ENCODE data around the gene PGAP6.
"Not testable (repeated sequence)": the region's sequence is repeated elsewhere in the genome, so short reads cannot be mapped to it uniquely, and the experiment has no call there.

The PGAP6 gene, protein sequence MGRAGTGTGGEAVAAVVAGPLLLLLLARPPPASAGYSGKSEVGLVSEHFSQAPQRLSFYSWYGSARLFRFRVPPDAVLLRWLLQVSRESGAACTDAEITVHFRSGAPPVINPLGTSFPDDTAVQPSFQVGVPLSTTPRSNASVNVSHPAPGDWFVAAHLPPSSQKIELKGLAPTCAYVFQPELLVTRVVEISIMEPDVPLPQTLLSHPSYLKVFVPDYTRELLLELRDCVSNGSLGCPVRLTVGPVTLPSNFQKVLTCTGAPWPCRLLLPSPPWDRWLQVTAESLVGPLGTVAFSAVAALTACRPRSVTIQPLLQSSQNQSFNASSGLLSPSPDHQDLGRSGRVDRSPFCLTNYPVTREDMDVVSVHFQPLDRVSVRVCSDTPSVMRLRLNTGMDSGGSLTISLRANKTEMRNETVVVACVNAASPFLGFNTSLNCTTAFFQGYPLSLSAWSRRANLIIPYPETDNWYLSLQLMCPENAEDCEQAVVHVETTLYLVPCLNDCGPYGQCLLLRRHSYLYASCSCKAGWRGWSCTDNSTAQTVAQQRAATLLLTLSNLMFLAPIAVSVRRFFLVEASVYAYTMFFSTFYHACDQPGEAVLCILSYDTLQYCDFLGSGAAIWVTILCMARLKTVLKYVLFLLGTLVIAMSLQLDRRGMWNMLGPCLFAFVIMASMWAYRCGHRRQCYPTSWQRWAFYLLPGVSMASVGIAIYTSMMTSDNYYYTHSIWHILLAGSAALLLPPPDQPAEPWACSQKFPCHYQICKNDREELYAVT

DNA sequence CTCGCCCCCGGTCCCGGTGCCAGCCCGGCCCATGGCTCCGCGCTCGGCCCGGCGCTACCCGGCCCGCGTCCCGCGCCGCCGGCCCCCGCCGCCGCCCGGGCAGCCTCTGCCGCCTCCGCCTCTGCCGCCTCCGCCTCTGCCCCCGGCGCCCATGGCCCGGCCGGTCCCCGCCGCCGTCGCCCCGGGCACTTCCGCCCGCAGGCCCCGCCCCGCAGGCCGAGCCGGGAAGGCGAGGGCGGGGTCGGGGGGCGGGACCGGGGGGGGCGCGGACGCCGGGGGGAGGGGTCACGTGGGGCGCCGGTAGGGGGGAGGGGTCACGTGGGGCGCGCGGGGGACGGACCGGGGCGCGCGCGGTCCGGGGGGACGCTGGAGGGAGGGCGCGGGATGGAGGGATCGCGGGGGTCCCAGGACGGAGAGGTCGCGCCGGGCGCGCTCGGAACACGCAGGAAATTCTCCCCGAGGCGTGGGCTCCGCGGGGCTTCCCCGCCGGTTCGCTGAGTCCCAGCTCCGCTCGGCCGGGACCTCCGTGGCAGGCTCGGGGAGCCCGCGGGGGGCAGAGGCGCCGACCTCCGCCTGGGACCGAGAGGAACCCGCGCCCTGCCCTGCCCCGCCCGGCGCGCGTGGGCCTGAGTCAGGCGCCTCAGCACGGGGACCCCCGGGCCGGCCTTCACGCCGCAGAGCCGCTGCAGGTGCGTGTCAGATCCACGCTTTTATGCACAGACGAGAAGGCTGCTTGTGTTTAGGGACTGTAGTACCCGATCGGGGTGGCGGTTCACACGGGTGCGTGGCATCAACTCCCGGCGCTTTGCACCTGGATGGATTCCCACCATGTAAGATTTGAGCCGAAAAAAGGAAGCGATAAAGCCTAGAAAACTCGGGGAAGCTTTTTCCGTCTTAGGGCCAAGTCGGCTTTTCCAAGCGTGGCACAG is at the start of gene PGAP6:
TSS of gene PGAP6 (minus strand) at position 190 of the 929 bp plus-strand sequence. CDS start at position 33, 157 bp downstream.
- peak; percentile 65 for DNase-seq

GRCh38 chr16:430904-431303 is 49.1 kb upstream of the PGAP6 start:
- no peak for DNase-seq

DNA sequence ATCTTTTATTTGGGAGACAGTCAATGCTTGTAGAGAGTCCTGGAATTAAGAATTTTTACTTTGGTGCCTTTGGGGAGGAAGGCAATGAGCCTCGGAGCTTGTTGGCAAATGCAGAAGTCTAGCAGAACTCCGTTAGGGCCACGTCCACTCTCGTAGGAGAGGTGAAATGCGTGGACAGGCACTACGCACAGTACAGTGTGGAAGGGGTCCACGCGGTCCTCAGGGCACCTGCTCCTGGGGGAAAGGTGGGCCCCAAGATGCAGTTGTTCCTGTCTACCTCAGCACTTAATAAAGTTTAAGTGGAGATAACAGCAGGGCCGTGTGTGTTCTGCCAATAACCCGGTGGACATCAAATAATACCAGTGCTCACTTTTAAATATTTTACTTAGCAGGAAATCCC is 45.5 kb upstream of the PGAP6 start:
- DNase-seq = no peak

GRCh38 chr16:426906-427249 is 45.1 kb upstream of the PGAP6 start:
- DNase-seq = no peak

DNA sequence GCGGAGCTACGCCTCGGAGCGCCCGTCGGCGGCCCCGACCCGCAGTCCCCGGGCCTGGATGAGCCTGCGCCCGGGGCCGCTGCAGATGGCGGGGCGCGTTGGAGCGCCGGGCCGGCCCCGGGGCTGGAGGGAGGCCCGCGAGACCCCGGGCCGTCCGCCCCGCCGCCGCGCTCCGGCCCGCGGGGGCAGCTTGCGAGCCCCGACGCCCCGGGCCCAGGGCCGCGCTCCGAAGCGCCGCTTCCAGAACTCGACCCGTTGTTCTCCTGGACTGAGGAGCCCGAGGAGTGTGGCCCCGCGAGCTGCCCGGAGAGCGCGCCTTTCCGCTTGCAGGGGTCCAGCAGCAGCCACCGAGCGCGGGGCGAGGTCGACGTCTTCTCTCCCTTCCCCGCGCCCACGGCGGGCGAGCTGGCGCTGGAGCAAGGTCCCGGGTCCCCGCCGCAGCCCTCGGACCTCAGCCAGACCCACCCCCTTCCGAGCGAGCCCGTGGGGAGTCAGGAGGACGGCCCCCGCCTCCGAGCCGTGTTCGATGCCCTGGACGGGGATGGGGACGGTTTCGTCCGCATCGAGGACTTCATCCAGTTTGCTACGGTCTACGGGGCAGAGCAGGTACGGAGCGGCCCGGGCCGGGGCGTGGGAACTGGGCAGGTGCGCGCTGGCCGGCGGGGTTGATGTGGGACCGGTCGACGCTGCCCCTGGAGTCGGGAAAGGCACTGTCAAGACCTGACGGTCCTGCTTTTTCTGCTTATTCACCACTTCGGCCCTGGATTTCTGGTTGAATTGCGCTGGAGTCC is 44.5 kb upstream of the PGAP6 start:
- DNase-seq = peak; percentile 54

- DNase-seq = no peak
These were observed 43.9 kb upstream of the PGAP6 start for GRCh38 chr16:425740-426114.

- DNase-seq = peak; percentile 95
These were observed 43.4 kb upstream of the PGAP6 start, which contains the start of gene RAB11FIP3 for GRCh38 chr16:425082-425718. Gene RAB11FIP3 (plus strand): TSS chr16:425649. CDS start chr16:426007, 358 bp downstream.

DNA sequence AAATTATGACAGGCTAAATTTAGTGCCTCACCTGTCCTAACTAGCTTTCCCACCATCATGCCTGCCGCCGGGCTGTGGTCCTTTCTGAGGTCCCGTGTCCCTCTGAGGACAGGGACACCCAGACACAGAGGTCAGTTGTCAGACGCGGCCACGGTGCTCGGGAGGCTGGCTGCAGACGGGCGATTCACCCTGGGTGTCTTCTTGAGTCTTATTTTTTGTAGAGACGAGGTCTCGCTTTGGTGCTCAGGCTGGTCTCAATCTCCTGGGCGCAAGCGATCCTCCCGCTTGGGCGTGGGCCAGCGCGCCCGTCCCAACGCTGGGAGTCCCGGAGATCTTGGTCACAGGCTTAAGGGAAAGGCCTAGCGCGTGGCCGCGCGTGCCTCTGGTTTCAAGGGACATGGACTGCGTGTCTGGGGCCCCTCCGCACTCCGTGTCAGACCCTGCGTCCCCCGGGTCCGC is 42.9 kb upstream of the PGAP6 start:
- no peak for DNase-seq

- peak; percentile 51 for DNase-seq
These were observed 42.4 kb upstream of the PGAP6 start for GRCh38 chr16:424033-424622.

DNA sequence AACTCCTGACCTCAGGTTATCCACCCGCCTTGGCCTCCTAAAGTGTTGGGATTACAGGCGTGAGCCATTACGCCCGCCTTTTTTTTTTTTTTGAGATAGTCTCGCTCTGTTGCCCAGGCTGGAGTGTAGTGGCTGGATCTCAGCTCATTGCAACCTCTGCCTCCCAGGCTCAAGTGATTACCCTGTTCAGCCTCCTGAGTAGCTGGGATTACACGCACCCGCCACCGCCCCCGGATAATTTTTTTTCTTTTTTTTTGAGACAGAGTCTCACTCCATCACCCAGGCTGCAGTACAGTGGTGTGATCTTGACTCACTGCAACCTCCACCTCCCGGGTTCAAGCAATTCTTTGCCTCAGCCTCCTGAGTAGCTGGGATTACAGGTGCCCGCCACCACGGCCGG is 40.4 kb upstream of the PGAP6 start:
- DNase-seq = not testable (repeated sequence)

DNA sequence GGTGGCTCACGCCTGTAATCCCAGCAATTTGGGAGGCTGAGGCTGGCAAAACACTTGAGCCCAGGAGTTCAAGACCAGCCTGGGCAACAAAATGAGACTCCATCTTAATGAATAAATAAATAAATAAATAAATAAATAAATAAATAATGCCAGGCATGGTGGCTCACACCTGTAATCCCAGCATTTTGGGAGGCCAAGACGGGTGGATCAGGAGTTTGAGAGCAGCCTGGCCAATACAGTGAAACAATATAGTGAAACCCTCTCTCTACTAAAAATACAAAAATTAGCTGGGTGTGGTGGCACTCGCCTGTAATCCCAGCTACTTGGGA is 33.4 kb upstream of the PGAP6 start:
- not testable (repeated sequence) for DNase-seq

DNA sequence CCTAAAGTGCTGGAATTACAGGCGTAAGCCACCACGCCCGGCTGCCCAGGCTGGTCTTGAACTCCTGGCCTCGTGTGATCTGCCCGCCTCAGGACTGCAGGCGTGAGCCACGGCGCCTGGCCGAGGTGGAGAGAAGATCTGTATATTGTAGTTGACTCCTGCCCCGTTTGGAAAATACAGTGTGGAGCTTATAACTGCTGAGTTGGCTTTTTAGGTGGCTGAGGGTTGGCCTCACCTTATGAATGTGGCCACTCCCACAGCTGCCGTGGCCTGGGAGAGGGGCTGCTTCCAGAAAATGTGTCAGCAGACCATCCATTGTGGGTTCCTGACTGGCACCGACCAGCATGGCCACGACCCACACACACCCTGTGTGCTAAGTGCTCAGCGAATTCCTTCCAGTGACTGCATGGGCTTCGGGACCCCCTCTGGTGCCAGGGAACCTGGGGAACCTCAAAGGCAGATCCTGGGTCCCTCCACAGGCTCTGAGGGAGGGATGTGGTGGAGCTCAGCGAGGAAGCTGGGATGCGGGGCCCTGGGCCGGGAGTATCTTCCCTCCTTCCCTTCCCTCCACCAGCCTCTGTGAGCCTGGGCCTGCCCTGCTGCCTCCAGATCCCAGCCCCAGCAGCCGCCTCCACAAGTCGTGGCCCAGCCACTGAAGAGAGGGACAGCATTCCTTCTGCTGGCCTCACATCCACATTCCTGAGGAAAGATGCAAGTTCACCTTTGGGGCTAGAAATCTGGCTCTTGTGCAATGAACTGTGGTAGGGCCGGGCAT is 32.8 kb upstream of the PGAP6 start:
- DNase-seq = no peak

- DNase-seq = no peak
These were observed 29.9 kb upstream of the PGAP6 start for GRCh38 chr16:411576-412265.

- DNase-seq = no peak
These were observed 28.9 kb upstream of the PGAP6 start for GRCh38 chr16:410516-411178.

- no peak for DNase-seq
These were observed 25.5 kb upstream of the PGAP6 start for GRCh38 chr16:407253-407652.

DNA sequence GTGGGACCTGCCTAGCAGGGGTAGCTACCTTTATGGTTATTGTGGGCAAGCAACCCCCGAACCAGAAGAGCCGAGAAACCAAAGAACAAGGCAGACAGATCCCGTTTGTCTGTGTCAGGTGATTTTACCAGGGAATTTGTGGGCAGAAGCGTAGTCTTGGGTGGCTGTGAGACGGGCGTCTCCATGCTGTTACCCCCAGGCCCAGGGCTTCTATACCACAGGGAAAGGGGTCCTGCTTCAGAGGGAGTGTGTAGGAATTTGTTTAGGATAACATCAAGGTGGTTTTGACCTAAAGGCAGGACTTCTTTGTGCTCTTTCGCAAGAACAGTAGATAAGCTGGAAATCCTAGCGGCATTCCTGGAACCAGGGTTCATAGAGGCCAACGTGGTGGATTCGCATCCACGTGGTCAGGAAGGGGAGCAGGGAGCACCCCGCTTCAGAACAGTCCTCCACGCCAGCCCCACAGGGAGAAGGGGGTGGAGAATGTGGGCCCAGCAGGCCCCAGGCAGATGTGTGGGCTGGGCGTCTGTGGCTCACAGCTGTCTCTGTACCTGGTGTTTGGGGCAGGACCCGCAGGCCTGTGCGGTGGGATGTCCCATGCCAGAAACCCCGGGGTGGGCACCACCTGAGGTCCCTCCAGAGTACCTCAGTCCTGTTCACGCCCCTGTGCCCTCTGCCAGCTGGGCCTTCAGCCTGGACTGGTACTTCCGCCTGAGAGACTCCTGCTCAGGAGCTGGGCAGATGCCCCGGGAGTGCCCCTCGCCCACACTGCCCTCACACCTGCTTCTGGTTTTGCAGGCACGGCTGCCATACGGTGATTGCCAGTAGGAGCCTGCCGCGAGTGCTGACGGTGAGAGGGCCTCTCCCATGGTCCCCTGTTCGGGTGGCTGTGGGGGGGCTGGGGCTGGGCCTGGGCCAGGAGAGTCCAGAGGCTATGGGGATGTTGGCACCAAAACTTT is 24.0 kb upstream of the PGAP6 start:
- no peak for DNase-seq

- DNase-seq = no peak
These were observed 23.3 kb upstream of the PGAP6 start for GRCh38 chr16:404971-405486.

All from eye (tissue), 1 donor.